HepG2 (cell line): Measurements from ENCODE around the gene EVA1A. TPM values are rescaled to one million over a fixed set of nuclear protein-coding genes. Genes with fewer than 3 reads are reported as not detected.
A peak's percentile ranks its signal among the peaks of the same experiment; 100 is the strongest.

Source experiments
- ELF3 ChIP-seq: IDR thresholded peaks from 2 replicates; pipeline ENCODE4 v1.6.1; 2016; ENCODE audit warnings: missing genetic modification reagents, missing compliant biosample characterization
- FOXA3 ChIP-seq: IDR thresholded peaks from 2 replicates; pipeline ENCODE4 v1.6.1; 2016; ENCODE audit warnings: missing genetic modification reagents, missing compliant biosample characterization
- HHEX ChIP-seq: IDR thresholded peaks from 2 replicates; pipeline ENCODE4 v1.6.1; 2016; ENCODE audit warnings: control low read depth
- HOXA3 ChIP-seq: sonication (generic); formaldehyde crosslinking; IDR thresholded peaks from 2 replicates; pipeline ENCODE4 v1.5.0; 2020; ENCODE audit warnings: missing genetic modification reagents
- RARA ChIP-seq: IDR thresholded peaks from 2 replicates; pipeline ENCODE4 v1.6.1; 2016; ENCODE audit warnings: missing genetic modification reagents, missing compliant biosample characterization
- SNAI1 ChIP-seq: sonication (generic); formaldehyde crosslinking; IDR thresholded peaks from 2 replicates; pipeline ENCODE4 v1.5.0; 2020; ENCODE audit warnings: mild to moderate bottlenecking, missing genetic modification reagents, borderline replicate concordance
- SNAPC2 ChIP-seq: sonication (generic); formaldehyde crosslinking; IDR thresholded peaks from 2 replicates; pipeline ENCODE4 v1.8.1; 2022; ENCODE audit warnings: mild to moderate bottlenecking, missing genetic modification reagents
- TOPORS ChIP-seq: sonication (generic); formaldehyde crosslinking; IDR thresholded peaks from 2 replicates; pipeline ENCODE4 v1.8.0; 2023; ENCODE audit warnings: mild to moderate bottlenecking, missing genetic modification reagents
- YEATS2 ChIP-seq: sonication (generic); formaldehyde crosslinking; IDR thresholded peaks from 2 replicates; pipeline ENCODE4 v1.4.0; 2020; ENCODE audit warnings: missing genetic modification reagents, borderline replicate concordance
- ZNF720 ChIP-seq: sonication (generic); formaldehyde crosslinking; IDR thresholded peaks from 2 replicates; pipeline ENCODE4 v1.4.0; 2020; ENCODE audit warnings: missing genetic modification reagents
- polyA plus RNA-seq, 8 experiments: library from polyadenylated mRNA; depleted of rRNA in 3 of 8; stranded (reverse) in 7 of 8; unstranded in 1 of 8; fragments of >200 nt; fragmentation: Illumina TruSeq in 4 of 8; extraction: Trizol in 4 of 8; gene quantifications; 2 replicates each; pipeline versions ENCODE4 v1.2.1 to v1.2.3, GENCODE V29; 2011 to 2016; ENCODE audit warnings: low read depth in 4 of 8, missing spikeins in 1 of 8, mixed read lengths in 1 of 8; ENCODE audit not compliant: insufficient read depth in 1 of 8
- total RNA-seq, 5 experiments: library from RNA; depleted of rRNA; stranded (reverse); fragments of >200 nt; fragmentation: Illumina TruSeq; extraction: Trizol; gene quantifications; 2 replicates each; pipeline ENCODE4 v1.2.3, GENCODE V29; 2016; ENCODE audit warnings: low read depth in 1 of 5
- TF ChIP-seq, protein P1 (sequence below): sonication (generic); formaldehyde crosslinking; IDR thresholded peaks from 2 replicates; pipeline ENCODE4 v1.5.0; 2020; ENCODE audit warnings: mild to moderate bottlenecking, missing genetic modification reagents
- TF ChIP-seq, protein P2 (sequence below), 2 experiments: sonication (generic) in 1 of 2; formaldehyde crosslinking in 1 of 2; IDR thresholded peaks; 2 replicates each; pipeline versions ENCODE4 v1.6.1 to v1.9.0; 2014 to 2022; ENCODE audit warnings: antibody characterized with exemption in 1 of 2, borderline replicate concordance in 1 of 2, inconsistent platforms in 1 of 2, low read depth in 1 of 2, missing genetic modification reagents in 1 of 2
- TF ChIP-seq, protein P3 (sequence below): sonication (generic); formaldehyde crosslinking; IDR thresholded peaks from 2 replicates; pipeline ENCODE4 v1.5.0; 2020; ENCODE audit warnings: mild to moderate bottlenecking, missing genetic modification reagents, borderline replicate concordance

EVA1A gene
- total and polyA plus RNA-seq, 2 of the 13 experiments (the other 11 are each of a cell fraction or from before 2014, with no cell fraction given) = 57.5 to 57.8 TPM

DNA sequence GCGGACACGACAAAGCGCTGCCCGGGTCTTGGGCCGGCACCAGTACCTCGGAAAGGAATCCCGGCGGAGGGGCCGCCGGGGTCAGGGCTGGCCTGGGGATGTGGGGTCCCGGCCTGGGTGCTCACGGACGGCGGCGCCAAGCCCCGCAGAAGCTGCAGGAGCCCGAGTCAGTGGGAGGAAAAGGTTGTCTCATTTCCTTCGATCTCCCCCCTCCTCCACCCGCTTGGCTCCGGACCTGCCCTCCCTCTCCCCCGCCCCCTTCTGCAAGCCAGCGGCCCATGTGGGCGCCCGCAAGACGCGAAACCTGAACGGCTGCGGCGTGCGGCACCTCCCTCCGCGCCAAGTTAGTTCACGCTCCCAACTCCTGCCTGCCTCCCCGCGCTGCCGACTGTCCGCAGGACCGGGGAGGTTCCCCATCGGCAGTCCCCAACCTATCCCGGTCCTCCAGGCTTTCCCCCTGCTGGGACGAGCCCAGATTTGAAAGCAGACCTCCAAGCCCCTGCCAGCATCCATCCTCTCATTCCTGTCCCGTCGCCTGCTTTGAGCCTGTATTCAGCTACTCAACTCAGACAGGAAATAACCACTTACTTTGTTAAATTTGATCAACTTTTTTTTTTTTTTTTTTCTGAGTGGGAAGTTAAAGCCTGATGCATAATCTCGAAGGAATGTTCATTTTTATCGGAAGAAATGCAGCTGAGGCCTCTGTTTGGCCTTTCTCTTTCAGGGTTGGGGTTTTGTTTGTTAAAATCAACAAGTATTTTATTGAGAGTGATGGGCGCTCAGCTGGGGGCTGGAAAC lies at the start of gene EVA1A (continued):
- TF ChIP-seq FOXA3 (no peak; the same call in 1 of the 2 replicates), SNAPC2 (peak; percentile 5; the same call in 1 of the 2 replicates), ELF3 (CRISPR knock-in tag) (peak; percentile 52), ZNF720 (CRISPR knock-in tag) (no peak), SNAI1 (CRISPR knock-in tag) (no peak), HOXA3 (CRISPR knock-in tag) (peak; percentile 58), TOPORS (no peak), RARA (peak; percentile 13; the same call in 1 of the 2 replicates), HHEX (CRISPR knock-in tag) (no peak), YEATS2 (CRISPR knock-in tag) (peak; percentile 64; the same call in 1 of the 2 replicates)
- TF ChIP-seq, protein P1, sequence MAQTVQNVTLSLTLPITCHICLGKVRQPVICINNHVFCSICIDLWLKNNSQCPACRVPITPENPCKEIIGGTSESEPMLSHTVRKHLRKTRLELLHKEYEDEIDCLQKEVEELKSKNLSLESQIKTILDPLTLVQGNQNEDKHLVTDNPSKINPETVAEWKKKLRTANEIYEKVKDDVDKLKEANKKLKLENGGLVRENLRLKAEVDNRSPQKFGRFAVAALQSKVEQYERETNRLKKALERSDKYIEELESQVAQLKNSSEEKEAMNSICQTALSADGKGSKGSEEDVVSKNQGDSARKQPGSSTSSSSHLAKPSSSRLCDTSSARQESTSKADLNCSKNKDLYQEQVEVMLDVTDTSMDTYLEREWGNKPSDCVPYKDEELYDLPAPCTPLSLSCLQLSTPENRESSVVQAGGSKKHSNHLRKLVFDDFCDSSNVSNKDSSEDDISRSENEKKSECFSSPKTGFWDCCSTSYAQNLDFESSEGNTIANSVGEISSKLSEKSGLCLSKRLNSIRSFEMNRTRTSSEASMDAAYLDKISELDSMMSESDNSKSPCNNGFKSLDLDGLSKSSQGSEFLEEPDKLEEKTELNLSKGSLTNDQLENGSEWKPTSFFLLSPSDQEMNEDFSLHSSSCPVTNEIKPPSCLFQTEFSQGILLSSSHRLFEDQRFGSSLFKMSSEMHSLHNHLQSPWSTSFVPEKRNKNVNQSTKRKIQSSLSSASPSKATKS = 0 out of 2 replicates have a peak, but pooled peaks have one; percentile 4
- TF ChIP-seq, protein P2, sequence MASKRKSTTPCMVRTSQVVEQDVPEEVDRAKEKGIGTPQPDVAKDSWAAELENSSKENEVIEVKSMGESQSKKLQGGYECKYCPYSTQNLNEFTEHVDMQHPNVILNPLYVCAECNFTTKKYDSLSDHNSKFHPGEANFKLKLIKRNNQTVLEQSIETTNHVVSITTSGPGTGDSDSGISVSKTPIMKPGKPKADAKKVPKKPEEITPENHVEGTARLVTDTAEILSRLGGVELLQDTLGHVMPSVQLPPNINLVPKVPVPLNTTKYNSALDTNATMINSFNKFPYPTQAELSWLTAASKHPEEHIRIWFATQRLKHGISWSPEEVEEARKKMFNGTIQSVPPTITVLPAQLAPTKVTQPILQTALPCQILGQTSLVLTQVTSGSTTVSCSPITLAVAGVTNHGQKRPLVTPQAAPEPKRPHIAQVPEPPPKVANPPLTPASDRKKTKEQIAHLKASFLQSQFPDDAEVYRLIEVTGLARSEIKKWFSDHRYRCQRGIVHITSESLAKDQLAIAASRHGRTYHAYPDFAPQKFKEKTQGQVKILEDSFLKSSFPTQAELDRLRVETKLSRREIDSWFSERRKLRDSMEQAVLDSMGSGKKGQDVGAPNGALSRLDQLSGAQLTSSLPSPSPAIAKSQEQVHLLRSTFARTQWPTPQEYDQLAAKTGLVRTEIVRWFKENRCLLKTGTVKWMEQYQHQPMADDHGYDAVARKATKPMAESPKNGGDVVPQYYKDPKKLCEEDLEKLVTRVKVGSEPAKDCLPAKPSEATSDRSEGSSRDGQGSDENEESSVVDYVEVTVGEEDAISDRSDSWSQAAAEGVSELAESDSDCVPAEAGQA (IDR thresholded peaks at IDR 0.05; ENCODE audit: low read depth) = 0 out of 2 replicates have a peak, but pooled peaks have one; percentile 49
- TF ChIP-seq, protein P2 (CRISPR knock-in tag; IDR thresholded peaks at IDR 0.05; ENCODE audit: borderline replicate concordance) = no peak
- TF ChIP-seq, protein P3, sequence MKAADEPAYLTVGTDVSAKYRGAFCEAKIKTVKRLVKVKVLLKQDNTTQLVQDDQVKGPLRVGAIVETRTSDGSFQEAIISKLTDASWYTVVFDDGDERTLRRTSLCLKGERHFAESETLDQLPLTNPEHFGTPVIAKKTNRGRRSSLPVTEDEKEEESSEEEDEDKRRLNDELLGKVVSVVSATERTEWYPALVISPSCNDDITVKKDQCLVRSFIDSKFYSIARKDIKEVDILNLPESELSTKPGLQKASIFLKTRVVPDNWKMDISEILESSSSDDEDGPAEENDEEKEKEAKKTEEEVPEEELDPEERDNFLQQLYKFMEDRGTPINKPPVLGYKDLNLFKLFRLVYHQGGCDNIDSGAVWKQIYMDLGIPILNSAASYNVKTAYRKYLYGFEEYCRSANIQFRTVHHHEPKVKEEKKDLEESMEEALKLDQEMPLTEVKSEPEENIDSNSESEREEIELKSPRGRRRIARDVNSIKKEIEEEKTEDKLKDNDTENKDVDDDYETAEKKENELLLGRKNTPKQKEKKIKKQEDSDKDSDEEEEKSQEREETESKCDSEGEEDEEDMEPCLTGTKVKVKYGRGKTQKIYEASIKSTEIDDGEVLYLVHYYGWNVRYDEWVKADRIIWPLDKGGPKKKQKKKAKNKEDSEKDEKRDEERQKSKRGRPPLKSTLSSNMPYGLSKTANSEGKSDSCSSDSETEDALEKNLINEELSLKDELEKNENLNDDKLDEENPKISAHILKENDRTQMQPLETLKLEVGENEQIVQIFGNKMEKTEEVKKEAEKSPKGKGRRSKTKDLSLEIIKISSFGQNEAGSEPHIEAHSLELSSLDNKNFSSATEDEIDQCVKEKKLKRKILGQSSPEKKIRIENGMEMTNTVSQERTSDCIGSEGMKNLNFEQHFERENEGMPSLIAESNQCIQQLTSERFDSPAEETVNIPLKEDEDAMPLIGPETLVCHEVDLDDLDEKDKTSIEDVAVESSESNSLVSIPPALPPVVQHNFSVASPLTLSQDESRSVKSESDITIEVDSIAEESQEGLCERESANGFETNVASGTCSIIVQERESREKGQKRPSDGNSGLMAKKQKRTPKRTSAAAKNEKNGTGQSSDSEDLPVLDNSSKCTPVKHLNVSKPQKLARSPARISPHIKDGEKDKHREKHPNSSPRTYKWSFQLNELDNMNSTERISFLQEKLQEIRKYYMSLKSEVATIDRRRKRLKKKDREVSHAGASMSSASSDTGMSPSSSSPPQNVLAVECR (CRISPR knock-in tag) = peak; percentile 83
